Stimulated activated CD4-positive, alpha-beta T cell treated with anti-CD3 and anti-CD28 coated beads, Interleukin-1b, Interleukin-23, amount 100 ng/mL, for 4 hours (primary cell): Measurements from ENCODE around the gene SPEF2.

Experiments
- DNase-seq, 2 donors: peaks; one replicate each; pipeline ENCODE4 v3.0.0-alpha.2; 2020; ENCODE audit warnings: low read depth in 2 of 2

Gene SPEF2, protein sequence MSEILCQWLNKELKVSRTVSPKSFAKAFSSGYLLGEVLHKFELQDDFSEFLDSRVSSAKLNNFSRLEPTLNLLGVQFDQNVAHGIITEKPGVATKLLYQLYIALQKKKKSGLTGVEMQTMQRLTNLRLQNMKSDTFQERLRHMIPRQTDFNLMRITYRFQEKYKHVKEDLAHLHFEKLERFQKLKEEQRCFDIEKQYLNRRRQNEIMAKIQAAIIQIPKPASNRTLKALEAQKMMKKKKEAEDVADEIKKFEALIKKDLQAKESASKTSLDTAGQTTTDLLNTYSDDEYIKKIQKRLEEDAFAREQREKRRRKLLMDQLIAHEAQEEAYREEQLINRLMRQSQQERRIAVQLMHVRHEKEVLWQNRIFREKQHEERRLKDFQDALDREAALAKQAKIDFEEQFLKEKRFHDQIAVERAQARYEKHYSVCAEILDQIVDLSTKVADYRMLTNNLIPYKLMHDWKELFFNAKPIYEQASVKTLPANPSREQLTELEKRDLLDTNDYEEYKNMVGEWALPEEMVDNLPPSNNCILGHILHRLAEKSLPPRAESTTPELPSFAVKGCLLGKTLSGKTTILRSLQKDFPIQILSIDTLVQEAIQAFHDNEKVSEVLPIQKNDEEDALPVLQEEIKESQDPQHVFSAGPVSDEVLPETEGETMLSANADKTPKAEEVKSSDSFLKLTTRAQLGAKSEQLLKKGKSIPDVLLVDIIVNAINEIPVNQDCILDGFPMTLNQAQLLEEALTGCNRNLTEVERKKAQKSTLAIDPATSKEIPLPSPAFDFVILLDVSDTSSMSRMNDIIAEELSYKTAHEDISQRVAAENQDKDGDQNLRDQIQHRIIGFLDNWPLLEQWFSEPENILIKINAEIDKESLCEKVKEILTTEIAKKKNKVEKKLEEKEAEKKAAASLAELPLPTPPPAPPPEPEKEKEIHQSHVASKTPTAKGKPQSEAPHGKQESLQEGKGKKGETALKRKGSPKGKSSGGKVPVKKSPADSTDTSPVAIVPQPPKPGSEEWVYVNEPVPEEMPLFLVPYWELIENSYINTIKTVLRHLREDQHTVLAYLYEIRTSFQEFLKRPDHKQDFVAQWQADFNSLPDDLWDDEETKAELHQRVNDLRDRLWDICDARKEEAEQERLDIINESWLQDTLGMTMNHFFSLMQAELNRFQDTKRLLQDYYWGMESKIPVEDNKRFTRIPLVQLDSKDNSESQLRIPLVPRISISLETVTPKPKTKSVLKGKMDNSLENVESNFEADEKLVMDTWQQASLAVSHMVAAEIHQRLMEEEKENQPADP (N-terminal part only)

DNA sequence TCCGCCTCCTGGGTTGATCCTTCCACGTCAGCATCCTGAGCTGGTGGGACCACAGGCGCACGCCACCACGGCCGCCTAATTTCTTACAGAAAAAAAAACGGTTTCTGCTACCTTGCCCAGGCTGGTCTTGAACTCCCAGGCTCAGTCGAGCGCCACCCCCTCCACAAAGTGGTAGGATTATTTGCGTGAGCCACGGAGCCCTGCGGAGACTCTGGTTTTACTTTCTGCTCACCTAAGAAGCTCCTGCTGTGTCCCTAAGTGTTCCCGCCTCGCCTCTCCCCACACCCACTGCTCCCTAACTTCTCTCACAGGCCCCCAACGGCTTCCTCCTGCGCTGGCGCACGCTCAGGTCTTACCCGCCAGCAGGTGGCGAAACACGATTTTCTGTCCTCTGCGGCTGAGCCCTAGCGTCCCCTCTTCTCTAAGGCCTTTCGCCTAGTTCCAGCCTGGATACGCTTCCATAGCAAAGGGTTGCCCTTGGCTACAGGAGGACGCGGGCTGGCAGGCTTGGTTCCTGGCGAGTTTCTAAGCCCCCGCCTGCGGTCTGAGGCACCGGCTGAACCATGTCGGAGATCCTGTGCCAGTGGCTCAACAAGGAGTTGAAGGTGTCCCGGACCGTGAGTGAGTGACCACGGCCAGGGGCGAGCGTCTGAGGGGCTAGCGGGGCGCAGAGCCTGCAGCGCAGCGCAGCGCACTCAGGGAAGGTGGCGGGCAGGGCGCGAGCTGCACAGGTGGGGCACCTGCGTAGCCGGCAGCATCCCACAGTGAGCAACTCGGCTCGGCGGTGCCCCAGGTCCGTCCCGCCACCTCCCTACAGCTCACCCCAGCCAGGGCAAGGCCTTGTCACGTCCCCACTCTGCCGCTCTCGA is at the start of gene SPEF2:
Gene SPEF2, plus strand, starts transcription at position 429 of the 869 bp plus-strand sequence. Its CDS starts 135 bp downstream, at position 564.
- peak; percentile 59 to 64 for DNase-seq

GRCh38 chr5:35575578-35575977 is 42.1 kb upstream of the SPEF2 start:
- DNase-seq: no peak

DNA sequence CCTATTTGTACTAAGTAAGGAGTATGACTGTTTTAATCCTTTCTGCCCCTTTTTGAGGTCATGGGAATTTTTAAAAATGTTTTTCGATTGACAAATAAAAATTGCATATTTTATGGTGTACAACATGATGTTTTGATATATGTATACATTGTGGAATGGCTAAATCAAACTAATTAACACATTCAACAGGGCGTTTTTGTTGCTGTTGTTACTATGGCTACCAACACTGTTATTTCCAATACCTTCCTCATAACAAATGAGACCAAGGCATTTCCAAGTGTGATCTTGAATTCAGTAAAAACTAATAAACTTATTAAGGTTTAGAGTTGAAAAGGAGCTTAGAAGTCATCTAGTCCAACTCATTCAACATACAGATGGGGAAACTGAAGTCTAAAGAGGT is 30.2 kb upstream of the SPEF2 start:
- no peak for DNase-seq

GRCh38 chr5:35593338-35593737 is 24.3 kb upstream of the SPEF2 start:
- DNase-seq: no peak

DNA sequence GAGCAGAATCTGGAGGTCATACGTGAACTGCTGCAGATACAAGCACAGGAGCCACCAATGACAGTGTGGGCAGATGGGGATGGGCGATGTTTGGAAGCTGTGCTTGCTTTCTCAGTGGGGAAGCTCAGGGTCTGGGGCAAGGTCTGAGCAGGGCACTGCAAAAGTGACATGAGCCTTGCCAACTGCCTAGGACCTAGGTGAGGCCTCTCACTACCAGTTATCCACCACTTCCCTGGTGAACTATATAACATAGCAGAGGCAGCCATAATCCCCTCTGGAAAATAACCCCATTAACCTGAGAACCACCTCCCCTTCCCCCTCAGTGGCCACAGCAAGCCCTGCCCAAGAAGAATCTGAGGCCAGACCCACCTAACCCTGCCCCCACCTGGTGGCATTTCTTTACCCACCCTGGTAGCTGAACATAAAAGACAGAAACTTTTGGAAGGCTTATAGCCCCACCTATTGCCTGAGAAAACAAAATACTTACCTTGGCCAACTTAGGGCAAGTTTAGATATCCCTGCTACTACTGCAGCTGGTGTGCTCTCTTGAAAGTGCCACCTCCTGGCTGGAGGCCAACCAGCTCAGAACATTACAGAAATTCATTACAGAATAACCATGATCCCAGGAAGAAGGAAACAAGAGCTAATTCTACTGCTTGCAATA is 18.8 kb upstream of the SPEF2 start:
- no peak for DNase-seq

DNA sequence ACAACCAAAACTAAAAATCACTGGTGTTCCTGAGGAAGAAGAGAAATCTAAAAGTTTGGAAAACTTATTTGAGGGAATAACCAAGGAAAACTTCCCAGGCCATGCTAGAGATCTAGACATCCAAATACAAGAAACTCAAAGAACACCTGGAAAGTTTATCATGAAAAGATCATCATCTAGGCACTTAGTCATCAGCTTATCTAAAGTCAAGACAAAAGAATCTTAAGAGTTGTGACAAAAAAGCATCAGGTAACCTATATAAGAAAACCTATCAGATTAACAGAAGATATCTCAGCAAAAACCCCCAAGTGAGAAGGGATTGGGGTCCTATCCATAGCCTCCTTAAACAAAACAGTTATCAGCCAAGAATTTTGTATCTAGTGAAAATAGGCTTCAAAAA is 17.1 kb upstream of the SPEF2 start:
- no peak for DNase-seq

DNA sequence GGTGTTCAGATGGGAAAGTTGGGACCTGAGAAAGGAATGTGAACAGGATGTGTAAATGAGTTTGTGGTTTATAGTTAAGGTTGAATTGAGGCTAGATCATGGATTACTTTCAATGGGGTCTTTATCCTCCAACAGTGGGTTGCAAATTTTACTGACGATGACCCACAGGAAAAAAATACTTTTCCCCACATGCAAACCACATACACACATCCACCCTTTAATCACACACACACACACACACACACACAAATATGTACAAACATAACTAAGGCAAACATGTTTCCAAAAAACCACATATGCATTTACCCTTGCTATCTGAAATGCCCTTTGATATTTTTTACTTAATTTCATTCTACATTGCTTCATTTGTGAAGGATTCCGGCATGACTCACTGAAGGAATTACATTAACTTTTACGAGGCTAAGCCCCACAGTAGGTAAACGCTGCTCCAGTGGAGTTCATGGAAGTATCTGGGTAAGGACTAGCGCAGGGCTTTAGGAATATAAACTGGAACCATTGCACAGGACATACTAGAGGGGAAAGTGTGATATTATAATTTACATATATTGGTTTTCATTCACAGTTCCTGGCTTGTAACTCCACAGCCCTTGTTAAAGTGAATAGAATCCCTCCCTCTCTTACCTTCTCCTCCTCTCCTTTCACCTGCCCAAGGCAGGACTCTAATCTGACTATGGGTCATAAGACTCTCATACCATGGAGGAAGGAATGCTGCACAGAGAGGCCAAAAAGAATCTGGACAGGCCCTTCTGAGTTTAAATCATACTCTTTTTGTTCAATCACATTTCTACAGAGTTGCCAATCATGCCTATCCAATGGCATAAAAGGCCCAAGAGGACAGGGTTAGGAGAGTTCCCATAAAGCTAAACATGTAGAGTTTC is 8.5 kb upstream of the SPEF2 start:
- DNase-seq: no peak

DNA sequence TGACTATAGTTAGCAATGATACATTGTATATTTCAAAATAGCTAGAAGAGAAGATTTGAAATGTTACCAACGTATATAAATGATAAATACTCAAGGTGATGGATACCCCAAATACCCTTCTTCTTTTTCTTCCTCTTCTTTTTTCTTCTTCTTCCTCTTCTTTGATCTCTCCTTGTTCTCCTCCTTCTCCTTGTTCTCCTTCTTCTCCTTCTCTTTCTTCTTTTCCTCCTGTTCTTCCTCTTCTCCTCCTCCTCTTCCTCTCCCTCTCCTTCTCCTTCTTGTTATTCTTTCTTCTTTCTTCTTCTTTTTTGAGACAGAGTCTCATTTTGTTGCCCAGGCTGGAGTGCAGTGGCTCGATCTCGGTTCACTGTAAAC is 616 bp upstream of the SPEF2 start:
- DNase-seq: no peak

- no peak for DNase-seq
Measured at GRCh38 chr5:35618304-35618636, 607 bp downstream of the SPEF2 start.

- DNase-seq: no peak
Measured at GRCh38 chr5:35618781-35619180, 1.1 kb downstream of the SPEF2 start.

DNA sequence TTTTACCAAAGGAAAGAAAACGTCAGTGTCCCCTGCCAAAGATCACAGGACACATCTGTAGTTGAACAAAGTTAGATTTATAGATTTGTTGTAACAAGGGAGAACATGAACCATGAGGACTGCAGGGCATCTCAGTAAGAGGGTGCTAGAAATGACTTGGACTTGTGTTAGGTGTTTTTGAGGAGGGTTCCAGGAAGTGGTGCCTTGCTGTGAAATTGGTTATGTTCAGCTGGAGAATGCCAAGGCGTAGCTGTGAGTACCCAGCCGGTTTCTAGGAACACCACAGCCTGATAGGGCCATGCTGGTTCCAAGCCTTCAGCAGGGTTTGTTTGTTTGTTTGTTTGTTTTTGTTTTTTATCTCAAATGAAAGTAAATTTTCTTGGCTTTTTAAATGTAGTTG is 5.3 kb downstream of the SPEF2 start:
- no peak for DNase-seq

- DNase-seq: no peak
Measured at GRCh38 chr5:35623991-35624390, 6.3 kb downstream of the SPEF2 start.

DNA sequence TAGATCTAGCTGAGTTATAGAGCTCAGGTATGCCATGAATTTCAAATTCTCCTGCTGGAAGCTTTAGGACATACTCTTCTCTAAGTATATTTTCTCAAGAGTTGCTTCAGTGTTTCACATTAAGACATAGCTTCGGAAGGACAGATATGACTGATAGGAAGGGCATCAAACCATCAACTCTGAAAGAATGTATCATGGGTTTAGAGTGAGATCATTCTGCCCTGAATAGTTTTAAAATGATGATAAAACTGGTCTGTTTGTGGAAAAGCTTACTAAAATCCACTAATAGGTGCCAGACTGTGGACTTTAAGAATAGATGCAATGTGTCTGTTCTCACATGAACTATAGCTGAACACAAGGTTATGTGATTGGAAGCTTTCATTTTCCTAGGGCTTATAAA is 8.4 kb downstream of the SPEF2 start:
- no peak for DNase-seq

GRCh38 chr5:35626553-35626952 is 8.9 kb downstream of the SPEF2 start:
- DNase-seq: no peak

GRCh38 chr5:35634326-35634725 is 16.7 kb downstream of the SPEF2 start:
- no peak for DNase-seq

DNA sequence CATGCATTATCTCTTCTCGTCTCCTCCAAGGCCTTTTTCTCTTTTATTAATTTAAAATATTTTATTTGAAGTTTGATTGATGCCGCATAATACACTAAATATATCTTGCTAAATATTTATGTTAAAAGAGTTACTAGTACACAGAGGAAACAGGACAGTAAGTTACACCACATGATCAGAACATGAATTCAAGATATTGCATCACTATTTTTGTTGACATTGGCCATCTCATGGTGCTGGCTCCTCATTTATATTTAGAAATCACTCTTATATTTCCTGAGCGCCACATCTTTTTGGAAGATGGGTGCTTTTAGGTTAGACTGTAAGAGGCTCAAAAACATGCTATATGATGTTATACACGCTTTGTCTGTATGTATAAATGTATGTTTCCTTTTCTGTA is 23.0 kb downstream of the SPEF2 start:
- no peak for DNase-seq

DNA sequence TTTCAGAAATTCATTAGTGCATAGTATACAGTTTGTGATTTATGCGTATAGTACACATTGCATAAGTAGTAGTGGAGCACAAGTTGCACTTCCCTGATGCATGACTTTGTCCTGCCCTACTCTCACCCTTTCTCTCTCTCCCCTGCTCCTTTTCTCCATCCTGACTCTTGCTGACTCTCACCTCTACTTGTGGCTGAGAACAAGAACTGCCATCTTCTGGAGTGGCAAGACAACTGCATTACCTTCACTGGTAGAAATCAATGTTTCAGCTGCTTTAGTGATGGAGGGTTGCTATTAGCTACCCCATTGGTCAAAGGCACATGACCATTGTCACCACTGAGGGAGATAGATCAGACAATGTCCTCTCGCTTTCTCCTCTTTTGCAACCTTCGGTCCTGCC is 26.9 kb downstream of the SPEF2 start:
- DNase-seq: no peak

DNA sequence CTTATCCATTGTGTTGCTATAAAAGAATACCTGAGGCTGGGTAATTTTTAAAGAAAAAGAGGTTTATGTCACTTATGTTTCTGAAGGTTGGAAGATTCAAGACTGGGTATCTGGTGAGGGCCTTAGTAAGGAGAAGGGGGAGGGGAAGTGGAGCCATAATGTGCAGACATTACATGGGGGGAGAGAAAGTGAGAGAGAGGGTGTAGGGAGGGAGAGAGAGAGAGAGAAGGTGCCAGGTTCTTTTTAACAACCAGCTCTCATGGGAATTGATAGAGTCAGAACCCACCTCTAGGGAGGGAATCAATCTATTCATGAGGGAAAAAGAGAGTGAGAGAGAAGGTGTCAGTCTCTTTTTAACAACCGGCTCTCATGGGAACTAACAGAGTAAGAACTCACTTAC is 29.5 kb downstream of the SPEF2 start:
- no peak for DNase-seq

GRCh38 chr5:35647712-35648111 is 30.0 kb downstream of the SPEF2 start:
- DNase-seq: no peak
